Left ventricle myocardium superior (tissue), 1 donor: ENCODE measurements around the gene GAPT. TPM values are rescaled to one million over a fixed set of nuclear protein-coding genes. Genes with fewer than 3 reads are reported as not detected.

Experiments
- ATAC-seq: fragments of 200-7000 bp; cut with Tn5 transposase; one replicate; pipeline ENCODE4 v1.9.1; 2020; ENCODE audit warnings: mild to moderate bottlenecking, moderate library complexity
- DNase-seq: peaks from one replicate; pipeline ENCODE4 v3.0.0-alpha.2; 2020
- intact Hi-C: fragments of 100-400 bp; cut with micrococcal nuclease; formaldehyde crosslinking; loops from one replicate; pipeline ENCODE4 v1.11.0; 2022
- long read RNA-seq: library from polyadenylated mRNA; unstranded; transcript quantifications from one replicate; pipeline ENCODE4 v2.0.0, GENCODE V29; 2021
- total RNA-seq: library from RNA; stranded (reverse); fragmentation: NEBNext Ultra II Directional; extraction: Animal tissue kit (Norgen Biotek cat#: 25700); gene quantifications from one replicate; pipeline ENCODE4 v1.2.1, GENCODE V29; 2021
- donor health status: DM: no; HTN: yes; CAD: no; lungs with severe emphysema.

GAPT gene
- total RNA-seq: 1.4 TPM
- long read RNA-seq, partial matches to known transcripts: 0 of 1 reads
- long read RNA-seq, other reads (novel, unspliced or antisense): 1 of 1 reads

DNA sequence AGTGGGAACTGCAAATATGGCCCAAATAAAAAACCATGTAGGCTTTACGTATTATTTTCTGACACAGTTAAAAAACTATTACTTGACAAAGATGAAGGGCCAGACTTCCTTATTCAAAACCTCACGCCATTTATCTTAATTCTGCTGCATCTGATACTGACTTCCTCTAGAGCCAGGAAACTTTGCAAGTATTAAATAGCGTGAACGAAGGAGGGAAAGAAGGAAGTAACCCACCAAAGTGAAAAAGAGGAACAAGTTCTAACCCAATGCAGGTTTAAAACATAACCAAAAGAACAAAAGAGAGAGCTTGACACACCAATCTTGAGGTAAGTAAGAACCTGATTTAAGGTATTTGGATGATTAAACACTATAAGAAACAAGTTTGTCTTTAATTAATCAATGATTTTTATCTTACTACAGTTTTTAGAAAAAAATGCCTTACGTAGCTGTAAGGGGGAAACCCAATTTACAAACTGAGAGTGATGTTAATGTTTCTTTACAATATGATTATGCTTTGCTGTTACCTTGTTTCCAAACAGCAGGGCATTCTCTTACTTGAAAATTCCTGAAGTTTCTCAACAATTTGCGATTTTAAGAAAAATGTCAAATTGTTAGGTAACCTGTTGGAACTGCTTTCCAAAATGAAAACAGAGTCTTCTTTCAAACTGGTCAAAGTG, at the start of gene GAPT:
GAPT (plus strand) TSS at position 220 of the 677 bp plus-strand sequence. CDS start 3,102 bp downstream, outside the sequence.
- no peak for DNase-seq
- ATAC-seq: no peak
- intact Hi-C loops: no loop called here

DNA sequence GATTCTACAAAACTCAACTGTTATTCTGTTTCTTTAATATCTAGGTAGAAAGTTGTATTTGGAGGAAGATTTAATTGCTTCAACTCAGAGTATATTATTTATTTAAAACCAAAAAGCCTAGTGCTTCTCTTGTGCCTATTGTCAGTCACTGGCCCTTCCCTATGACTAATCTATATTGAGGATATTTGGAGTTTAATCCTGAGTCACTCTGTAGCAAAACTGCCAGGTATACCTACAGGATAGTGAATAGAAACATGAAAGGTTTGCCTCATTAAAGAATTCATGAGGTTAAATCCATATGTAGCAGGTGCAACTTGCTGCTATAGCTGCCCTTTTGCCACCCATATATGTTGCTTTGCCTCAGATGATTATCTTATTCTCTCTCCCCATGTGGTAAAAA, 46.4 kb upstream of the GAPT start:
- intact Hi-C loops: no loop called here
- DNase-seq: no peak
- ATAC-seq: no peak

DNA sequence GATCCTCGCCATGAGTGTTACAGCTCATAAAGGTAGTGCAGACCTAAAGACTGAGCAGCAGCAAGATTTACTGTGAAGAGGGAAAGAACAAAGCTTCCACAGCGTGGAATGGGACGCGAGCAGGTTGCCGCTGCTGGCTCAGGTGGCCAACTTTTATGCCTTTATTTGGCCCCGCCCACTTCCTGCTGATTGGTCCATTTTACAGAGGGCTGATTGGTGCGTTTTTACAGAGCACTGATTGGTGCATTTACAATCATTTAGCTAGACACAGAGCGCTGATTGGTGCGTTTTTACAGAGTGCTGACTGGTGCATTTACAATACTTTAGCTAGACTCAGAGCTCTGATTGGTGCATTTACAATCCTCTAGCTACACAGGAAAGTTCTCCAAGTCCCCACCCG, 45.2 kb upstream of the GAPT start:
- intact Hi-C loops: no loop called here
- no peak for DNase-seq
- ATAC-seq: no peak

GRCh38 chr5:58447226-58447625, 44.0 kb upstream of the GAPT start:
- intact Hi-C loops: no loop called here
- ATAC-seq (no peak), DNase-seq (no peak)

DNA sequence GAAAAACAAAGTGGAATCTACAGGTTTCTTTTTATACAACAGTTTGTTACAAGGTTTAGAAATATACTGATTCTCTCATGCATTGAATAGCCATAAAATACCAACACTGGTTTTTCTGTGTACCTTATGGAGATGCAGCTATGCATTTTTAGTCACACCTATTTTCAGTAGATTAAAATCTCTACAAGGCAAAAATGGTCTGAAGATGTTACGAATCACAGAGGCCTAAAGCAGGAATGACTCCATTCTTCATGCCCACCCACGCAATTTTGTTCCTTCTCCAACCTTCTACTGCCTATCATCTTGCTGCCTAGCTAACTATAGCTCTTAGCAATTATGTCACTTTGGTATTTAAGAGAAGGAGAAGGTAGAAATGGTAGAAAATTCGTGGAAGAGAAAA, 41.2 kb upstream of the GAPT start:
- no peak for ATAC-seq
- intact Hi-C loops: loop anchor here (10.0 kb wide), 1 partner anchor 85 kb away; no protein-coding TSS in a partner anchor

GRCh38 chr5:58450811-58451629, 40.2 kb upstream of the GAPT start:
- intact Hi-C loops: loop anchor here (10.0 kb wide), 1 partner anchor 86 kb away; no protein-coding TSS in a partner anchor
- ATAC-seq: no peak
- DNase-seq: no peak

More for the DNA sequence above, 41.2 kb upstream of the GAPT start:
- DNase-seq: no peak

DNA sequence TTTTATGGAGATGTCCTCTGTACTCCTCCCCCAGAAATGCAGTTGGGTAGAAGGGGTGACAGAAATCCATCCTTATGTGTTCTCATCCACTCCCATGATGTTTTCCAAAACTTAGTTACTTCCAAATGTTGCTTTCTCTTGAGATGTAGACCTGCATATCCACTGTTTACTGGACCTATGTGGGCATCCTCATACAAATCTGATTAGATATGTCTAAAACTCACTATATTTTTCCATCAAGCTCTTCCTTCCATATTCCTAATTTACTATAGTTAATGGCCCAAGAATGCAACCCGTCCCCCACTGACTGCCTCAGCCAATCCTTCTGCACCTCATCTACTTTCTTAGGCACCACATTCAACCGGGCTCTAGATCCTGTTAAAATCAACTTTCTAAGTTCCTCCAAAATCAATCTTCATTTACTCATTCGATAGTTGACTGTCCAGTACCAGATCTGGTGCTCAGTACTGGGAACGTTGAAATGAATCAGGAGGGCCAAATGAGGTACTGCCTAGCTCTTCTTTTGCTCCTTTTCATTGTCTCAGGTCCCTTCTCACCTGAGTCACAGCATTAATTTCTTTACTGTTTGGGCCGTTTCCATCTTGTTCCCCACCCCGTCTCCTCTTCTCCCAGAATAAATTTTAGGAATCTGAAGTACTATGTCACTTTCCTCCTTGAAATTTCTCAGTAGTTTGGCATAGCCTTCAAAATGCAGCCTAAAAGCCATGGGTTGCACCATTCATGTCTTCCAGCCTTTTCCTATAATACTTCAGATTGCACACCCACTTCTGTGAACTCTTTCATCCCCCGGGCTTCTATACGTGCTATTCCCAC, 39.3 kb upstream of the GAPT start:
- ATAC-seq (no peak), DNase-seq (no peak)
- intact Hi-C loops: loop anchor here (10.0 kb wide), 1 partner anchor 87 kb away; no protein-coding TSS in a partner anchor

- no peak for ATAC-seq
- intact Hi-C loops: loop anchor here (10.0 kb wide), 1 partner anchor 88 kb away; no protein-coding TSS in a partner anchor
- DNase-seq: no peak
Measured at GRCh38 chr5:58452566-58453258, 38.5 kb upstream of the GAPT start.

DNA sequence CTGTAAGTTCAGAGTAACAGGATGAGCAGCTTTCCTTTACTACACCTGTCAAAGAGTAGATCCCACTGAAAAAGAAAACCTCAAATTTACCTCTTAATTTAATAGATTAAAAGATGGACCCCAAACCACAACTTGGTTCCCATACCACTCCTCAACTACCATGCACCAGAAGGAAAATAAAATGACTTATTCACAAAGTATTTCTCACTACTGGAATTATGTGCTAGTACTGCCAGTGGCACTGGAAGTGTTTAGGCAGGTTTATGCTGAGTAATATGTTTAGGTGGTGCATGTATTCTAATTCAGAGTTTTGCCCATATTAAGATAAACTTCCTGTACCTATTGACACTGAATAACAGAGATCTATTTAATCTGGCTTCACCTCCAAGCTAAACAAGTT, 37.9 kb upstream of the GAPT start:
- DNase-seq (no peak), ATAC-seq (no peak)
- intact Hi-C loops: loop anchor here (10.0 kb wide), 1 partner anchor 89 kb away; no protein-coding TSS in a partner anchor

DNA sequence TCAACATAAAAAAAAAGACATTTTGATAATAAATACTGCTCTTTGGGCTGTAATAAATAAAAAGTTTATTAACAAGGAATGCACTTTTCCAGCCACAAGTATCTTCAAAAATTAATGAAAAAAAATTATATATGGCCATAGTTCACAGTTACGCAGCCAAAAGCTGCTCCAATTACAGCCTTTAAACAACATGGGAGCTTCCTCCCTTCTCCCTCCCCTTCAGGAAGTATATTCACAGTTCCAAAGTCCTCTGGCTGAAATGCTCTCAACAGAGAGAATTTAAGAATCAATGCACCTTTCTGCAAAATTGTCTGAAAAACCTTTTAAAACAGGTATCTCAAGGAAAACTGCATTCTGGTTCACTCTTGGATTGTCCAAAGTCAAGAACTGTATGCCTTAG, 37.2 kb upstream of the GAPT start:
- intact Hi-C loops: loop anchor here (10.0 kb wide), 1 partner anchor 89 kb away; no protein-coding TSS in a partner anchor
- no peak for ATAC-seq
- no peak for DNase-seq

- intact Hi-C loops: loop anchor here (10.0 kb wide), 1 partner anchor 90 kb away; no protein-coding TSS in a partner anchor
Measured at GRCh38 chr5:58455066-58455465, 36.2 kb upstream of the GAPT start.

DNA sequence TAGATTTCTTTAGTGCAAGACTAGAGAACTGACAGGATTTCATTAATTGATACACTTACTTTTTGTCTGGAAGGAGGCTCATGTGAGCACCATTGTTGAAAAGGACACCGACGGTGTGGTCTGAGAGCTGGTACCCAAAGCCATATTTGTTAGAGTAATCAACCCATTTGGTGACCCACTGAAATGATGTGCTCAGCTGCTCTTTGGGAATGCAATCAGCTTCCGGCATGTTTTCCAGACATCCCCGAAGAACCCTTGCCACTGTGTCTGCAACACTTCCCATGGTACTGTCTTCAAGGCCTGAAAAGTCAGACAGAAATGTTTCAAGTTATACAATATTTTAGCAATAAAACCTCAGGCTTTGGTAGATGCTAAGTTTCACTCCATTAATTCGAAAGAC, 35.8 kb upstream of the GAPT start:
- no peak for DNase-seq
- intact Hi-C loops: loop anchor here (10.0 kb wide), 1 partner anchor 91 kb away; no protein-coding TSS in a partner anchor
- ATAC-seq: no peak

More at GRCh38 chr5:58455066-58455465, 36.2 kb upstream of the GAPT start:
- DNase-seq: no peak
- ATAC-seq: no peak

DNA sequence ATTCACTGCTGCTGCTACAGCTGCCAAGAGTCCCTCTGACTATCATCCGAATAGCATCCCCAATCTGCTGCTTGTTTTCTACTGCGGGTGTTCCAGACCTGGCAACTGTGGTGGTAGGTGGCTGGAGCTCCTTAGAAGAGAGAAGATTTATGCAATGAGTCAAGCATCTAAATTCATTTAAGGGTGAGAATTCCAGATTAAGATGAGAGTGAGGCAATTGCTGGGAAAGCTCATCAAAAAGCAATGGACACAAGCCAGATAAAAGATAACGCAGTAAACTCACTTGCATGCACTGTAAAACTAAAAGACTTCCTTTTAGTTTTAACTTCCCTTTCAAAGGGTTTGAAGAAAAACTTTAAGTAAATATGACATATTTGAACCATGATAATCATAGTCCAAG, 35.2 kb upstream of the GAPT start:
- no peak for ATAC-seq
- intact Hi-C loops: loop anchor here (10.0 kb wide), 1 partner anchor 91 kb away; no protein-coding TSS in a partner anchor
- DNase-seq: no peak

DNA sequence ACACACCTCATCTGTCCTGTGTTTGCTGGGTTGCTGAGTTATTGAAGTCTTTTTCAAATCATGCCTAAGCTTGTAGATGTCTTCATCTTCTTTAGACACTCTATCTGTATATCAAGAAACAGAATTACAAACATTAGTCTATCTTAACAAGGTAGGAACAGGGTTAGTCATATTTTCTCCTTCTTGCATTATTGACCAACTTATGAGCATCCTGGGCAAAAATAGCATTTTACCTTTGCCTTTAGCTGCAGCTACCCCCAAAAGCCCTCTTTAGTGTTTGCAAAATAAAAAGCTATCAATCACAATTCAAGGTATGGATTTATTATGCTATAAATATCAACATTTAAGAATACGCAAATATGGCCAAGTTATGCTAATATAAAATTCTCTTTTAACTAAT, 34.7 kb upstream of the GAPT start:
- intact Hi-C loops: loop anchor here (10.0 kb wide), 1 partner anchor 92 kb away; no protein-coding TSS in a partner anchor
- ATAC-seq (no peak), DNase-seq (no peak)

DNA sequence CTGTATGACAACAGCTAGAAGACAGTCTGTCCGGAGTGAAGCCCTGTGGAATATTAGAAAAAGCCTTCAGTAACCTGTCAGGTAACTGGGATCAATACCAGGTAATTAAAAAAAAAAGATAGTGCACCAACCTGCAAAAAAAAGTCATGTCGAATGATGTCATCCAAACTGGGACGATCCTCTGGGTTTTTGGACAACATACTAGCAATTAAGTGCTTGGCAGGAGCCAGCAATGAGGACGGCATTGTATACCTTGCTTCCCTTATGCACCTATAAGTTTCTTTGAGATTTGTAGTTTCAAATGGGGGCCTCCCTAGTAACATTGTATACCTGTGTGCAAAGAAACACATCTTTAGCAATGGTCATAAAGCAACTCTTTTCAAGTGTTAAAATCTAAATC, 34.2 kb upstream of the GAPT start:
- ATAC-seq (no peak), DNase-seq (no peak)
- intact Hi-C loops: loop anchor here (10.0 kb wide), 1 partner anchor 92 kb away; no protein-coding TSS in a partner anchor

DNA sequence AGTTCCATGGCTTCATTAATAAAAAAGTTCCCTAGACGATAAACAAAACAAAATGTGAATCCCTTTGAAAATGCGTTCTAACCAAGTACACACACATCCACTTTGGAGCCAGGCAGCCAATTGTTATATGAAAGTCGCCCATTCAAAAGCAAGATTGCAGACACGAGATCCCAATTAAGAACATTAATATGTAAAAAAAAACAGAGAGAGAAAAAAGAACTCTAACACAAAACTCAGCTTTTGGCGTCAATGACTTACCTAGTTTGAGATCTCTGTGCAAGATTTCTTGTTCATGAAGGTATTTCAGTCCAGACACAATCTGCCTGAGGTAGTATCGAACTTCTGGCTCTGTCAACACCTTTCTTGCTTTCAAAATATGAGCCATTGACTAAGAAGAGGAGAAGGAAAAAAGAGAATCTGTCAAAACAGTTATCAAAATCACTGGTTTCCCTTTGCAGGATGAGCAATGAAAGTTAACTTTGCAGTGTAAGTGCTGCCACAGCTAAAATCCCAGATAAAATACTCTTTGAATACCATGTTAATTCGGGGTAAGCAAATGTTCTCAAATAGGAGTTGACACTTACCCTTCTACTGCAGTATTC, 33.0 kb upstream of the GAPT start:
- DNase-seq: no peak
- intact Hi-C loops: loop anchor here (10.0 kb wide), 1 partner anchor 93 kb away; no protein-coding TSS in a partner anchor

DNA sequence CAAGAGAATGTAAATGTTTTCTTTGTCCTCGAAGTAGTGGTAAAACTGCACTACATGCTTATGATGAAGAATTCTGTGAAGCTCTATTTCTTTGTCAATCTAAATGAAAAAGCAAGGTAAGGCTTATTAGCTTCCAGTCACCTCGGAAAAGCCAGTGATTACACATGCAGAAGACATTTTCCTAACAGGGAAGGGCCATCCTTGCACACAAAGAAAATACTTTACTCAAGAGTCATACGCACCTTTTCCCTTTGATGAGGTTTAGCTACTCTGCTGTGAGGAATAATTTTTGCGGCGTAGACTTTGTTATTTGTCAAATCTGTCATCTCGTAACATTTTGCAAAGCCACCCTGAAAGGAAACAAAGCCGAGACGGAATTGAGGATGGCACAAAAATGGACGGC, 32.5 kb upstream of the GAPT start:
- no peak for ATAC-seq
- intact Hi-C loops: loop anchor here (10.0 kb wide), 1 partner anchor 94 kb away; no protein-coding TSS in a partner anchor
- DNase-seq: no peak

More for the DNA sequence above, 33.0 kb upstream of the GAPT start:
- no peak for ATAC-seq
